ENCODE data around the gene SCN8A. TPM values are rescaled to one million over a fixed set of nuclear protein-coding genes. Genes with fewer than 3 reads are reported as not detected.
A peak's percentile ranks its signal among the peaks of the same experiment; 100 is the strongest.

Gene SCN8A
- total RNA-seq, 3 donors from 2014 or later = 0.32 to 5.0 (median 1.6) TPM

DNA sequence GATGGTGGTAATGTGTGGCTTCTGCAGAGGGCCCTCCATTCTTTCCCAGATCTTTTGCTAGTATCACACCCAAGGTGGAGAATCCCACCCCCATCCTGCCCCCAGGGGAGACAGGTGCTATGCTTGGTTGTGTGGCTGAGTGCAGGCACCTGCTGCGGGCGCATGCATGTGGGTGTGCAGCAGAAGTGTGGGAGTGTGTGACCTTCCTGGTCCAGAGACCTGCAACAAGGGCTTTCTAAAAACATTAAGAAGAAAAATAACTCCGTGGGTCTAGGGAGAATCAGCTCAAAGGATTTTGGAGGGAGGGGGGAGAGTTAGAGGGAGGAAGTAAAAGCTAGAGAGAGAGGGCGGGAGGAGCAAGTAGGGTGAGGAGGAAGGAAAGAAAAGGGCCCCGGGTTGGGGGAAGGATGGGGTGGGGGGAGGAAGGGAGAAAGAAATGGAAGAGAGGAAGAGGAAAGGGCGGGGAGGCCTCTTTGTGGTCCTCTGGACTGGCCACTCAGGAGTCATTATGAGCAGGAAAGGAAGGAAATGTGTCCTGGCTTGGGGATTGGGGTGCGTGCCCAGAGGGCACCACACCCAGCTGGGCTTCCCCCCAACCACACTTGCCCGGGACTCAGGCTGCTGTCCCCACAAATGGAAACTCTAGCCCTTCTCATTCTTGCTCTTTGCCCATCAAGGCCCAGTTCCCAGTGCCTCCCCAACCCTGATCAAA is 260.5 kb downstream of the SCN8A start:
- H3K9me3 ChIP-seq = no peaks in the 10 kb centered on the region
- peaks cover 0 to 4% of the 10 kb centered on the region in 2 donors for H3K27me3 ChIP-seq
- intact Hi-C loops (cut with DNase I; ENCODE audit: low total_unique reads) = no loop called here
- no peaks in the 10 kb centered on the region for H3K4me1 ChIP-seq
- TF ChIP-seq POLR2A (IDR thresholded peaks at IDR 0.05) (no peak), POLR2AphosphoS5 (IDR thresholded peaks at IDR 0.05) (no peak), CTCF (IDR thresholded peaks at IDR 0.05) (no peak)
- H3K4me3 ChIP-seq = no peak overlapping the region
- DNase-seq (ENCODE audit: low spot score in 2 of 2) = no peak
- H3K36me3 ChIP-seq = no peaks in the 10 kb centered on the region
- peak overlapping the region in 1 of 2 donors; percentile 97 for H3K27ac ChIP-seq

DNA sequence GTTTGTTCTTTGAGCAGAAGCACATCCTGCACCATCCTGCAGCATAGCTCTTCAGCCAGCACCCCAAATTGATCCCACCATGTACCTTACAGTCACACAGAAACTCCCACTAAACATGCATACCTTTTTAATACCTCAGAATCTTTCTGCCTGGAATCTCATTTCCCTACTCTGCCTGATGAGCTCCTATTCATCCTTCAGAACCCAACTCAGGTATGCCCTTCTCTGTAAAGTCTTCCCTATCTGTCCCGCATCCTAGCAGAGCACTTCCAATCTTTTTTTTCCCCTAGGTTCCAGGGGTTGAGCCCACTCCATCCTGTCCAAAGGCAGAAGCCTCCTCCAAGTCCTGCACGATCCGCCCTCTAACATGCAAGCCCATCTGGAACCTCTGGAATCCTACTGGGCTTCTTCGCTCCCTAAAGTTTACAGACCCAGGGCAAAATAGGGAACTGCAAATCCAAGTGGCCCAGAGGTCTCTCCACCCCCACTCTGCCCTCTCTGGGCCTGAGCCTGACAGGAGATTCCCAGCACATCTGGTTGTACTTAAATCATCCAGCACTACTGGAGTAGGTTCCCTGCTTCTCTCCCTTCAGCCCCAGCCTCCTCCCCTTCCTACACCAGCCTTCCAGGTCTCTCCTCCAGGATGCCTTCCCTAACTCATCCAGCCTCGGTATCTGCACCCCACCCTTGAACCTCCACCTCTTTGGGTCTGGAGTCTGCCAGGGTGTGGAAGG is 261.5 kb downstream of the SCN8A start:
- Histone ChIP-seq H3K36me3 (no peaks in the 10 kb centered on the region), H3K4me3 (no peak overlapping the region), H3K27ac (peak overlapping the region in 1 of 2 donors; percentile 97), H3K4me1 (no peaks in the 10 kb centered on the region), H3K27me3 (peaks cover 0 to 1% of the 10 kb centered on the region in 2 donors), H3K9me3 (no peaks in the 10 kb centered on the region)
- no peak for DNase-seq (ENCODE audit: low spot score in 2 of 2)
- intact Hi-C loops (cut with DNase I; ENCODE audit: low total_unique reads) = no loop called here
- TF ChIP-seq POLR2A (IDR thresholded peaks at IDR 0.05) (no peak), POLR2AphosphoS5 (IDR thresholded peaks at IDR 0.05) (no peak)

DNA sequence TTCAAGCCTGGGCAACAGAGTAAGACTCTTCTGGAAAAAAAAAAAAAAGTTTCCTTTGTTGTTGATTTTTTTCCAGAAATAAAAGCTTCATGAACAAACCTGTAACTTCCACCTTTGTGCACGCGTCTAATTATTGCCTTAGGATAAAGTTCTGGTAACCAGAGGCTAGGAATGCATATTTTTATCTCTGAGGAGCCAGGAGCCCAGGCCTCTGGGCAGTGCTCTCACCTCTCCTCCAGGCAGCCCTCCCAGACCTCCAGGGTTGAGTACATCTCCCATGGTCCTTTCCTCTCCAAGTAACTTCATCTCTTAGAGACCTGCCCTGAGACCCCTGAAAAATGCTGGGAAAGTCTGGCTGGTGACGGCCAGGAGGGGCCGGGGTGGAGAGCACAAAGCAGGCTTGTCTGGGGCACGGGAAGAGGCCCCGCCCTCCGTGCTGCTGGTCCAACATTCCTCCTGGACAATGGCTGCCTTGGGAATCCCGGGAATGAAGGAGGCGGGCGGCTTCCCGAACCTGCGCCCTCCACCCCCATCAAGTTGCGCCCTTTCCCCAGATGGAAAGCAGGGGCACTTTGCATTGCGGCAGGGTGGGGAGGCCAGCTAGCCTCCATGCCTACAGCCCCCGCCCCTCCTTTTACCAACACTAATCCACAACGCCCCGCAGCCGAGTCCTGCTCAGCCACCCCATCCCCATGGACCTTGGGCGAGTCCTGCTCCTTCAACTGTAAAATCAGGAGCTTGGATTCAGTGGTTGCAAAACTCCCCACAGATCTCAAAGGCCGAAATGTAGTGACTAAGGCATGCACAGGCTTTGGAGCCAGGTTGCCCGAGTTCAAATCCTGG is 264.8 kb downstream of the SCN8A start:
- H3K4me1 ChIP-seq = no peaks in the 10 kb centered on the region
- no peaks in the 10 kb centered on the region for H3K36me3 ChIP-seq
- intact Hi-C loops (cut with DNase I; ENCODE audit: low total_unique reads) = no loop called here
- H3K27me3 ChIP-seq = no peaks in the 10 kb centered on the region
- no peak for TF ChIP-seq CTCF (IDR thresholded peaks at IDR 0.05)
- no peak for TF ChIP-seq POLR2AphosphoS5 (IDR thresholded peaks at IDR 0.05)
- no peak for TF ChIP-seq POLR2A (IDR thresholded peaks at IDR 0.05)
- H3K9me3 ChIP-seq = no peaks in the 10 kb centered on the region
- peak in 1 of 2 donors; percentile 60 for DNase-seq (ENCODE audit: low spot score in 2 of 2)
- H3K4me3 ChIP-seq = peak overlapping the region; percentile 21 to 63 (median 45)
- peak overlapping the region; percentile 38 to 72 for H3K27ac ChIP-seq

- Histone ChIP-seq H3K36me3 (no peaks in the 10 kb centered on the region), H3K27ac (no peak overlapping the region), H3K9me3 (no peaks in the 10 kb centered on the region), H3K4me3 (no peak overlapping the region), H3K27me3 (no peaks in the 10 kb centered on the region), H3K4me1 (no peaks in the 10 kb centered on the region)
- no peak for DNase-seq (ENCODE audit: low spot score in 2 of 2)
- intact Hi-C loops (cut with DNase I; ENCODE audit: low total_unique reads) = no loop called here
- TF ChIP-seq POLR2A (IDR thresholded peaks at IDR 0.05) (no peak), CTCF (IDR thresholded peaks at IDR 0.05) (no peak), POLR2AphosphoS5 (IDR thresholded peaks at IDR 0.05) (no peak)
Measured at GRCh38 chr12:51860986-51861385, 270.0 kb downstream of the SCN8A start.

Other genes starting within 250 kb of the SCN8A start
- not detected for gene CELA1, start 244.6 kb upstream of the SCN8A start, total RNA-seq
- 10 to 100 TPM in 2 of 3 donors, 1 to 10 TPM in 1; 5.8 to 55.8 (median 48.2) TPM for gene GALNT6, start 199.8 kb upstream of the SCN8A start, total RNA-seq
- 1 to 10 TPM in 2 of 3 donors, under 1 TPM in 1; 0.64 to 8.3 (median 6.2) TPM for gene SLC4A8, start 166.4 kb upstream of the SCN8A start, total RNA-seq

All from breast epithelium (tissue), 4 donors.